Measurements from ENCODE around the gene SORCS3.

DNA sequence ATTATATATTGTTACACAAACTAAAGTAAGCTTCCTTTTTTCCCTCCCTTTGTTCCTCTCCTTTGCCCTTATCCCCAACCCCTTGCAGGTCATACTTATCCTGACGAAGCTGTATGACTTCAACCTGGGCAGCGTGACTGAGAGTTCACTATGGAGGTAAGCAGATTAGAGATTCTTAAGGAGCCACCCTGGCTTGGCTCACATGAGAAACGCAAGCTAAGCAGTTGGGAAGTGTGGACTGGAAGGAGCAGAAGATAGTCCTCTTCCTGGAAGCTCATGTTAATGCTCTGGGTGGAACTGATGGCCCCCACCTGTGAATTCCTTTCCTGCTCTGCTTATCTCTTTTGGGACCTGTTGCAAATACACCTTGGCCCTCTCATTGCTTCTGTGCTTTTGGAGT lies 201.6 kb downstream of the SORCS3 start:
- no peak for TF ChIP-seq EP300 (IDR thresholded peaks at IDR 0.05)
- TF ChIP-seq, protein P1, sequence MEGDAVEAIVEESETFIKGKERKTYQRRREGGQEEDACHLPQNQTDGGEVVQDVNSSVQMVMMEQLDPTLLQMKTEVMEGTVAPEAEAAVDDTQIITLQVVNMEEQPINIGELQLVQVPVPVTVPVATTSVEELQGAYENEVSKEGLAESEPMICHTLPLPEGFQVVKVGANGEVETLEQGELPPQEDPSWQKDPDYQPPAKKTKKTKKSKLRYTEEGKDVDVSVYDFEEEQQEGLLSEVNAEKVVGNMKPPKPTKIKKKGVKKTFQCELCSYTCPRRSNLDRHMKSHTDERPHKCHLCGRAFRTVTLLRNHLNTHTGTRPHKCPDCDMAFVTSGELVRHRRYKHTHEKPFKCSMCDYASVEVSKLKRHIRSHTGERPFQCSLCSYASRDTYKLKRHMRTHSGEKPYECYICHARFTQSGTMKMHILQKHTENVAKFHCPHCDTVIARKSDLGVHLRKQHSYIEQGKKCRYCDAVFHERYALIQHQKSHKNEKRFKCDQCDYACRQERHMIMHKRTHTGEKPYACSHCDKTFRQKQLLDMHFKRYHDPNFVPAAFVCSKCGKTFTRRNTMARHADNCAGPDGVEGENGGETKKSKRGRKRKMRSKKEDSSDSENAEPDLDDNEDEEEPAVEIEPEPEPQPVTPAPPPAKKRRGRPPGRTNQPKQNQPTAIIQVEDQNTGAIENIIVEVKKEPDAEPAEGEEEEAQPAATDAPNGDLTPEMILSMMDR (IDR thresholded peaks at IDR 0.05): no peak

Data from esophagus muscularis mucosa (tissue), 3 donors.